GM21786 (cell line): Measurements from ENCODE around the gene ABL2.
"Not testable (repeated sequence)": the region's sequence is repeated elsewhere in the genome, so short reads cannot be mapped to it uniquely, and the experiment has no call there.

Experiments
- ATAC-seq: cut with Tn5 transposase; IDR thresholded peaks from one replicate; pipeline ENCODE4 v1.9.1; 2021; ENCODE audit not compliant: unreplicated experiment

ABL2 gene

DNA sequence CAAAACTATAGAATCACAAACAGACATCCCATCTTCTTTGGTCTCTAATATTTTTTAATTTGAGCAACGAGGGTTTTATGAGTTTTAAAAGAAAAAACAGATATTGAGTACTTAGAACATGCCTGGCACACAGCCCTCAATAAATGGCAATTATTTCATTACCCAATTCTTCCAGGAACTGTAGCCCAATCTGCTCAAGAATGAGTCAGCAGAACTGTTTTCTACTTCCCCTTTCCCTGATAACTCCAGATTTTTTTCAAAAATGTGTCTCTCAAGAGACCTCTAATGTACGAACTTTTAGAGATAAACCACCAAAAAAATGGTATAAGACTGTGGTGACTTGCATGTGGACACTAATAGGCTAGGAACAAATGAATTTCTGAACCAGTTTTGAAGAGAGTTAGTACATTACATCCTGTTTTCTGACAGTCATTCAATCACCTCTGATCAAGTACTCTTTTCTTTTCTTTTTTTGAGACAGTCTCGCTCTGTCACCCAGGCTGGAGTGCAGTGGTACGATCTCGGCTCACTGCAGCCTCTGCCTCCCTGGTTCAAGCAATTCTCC is 11.5 kb downstream of the ABL2 start:
- ATAC-seq: no peak

DNA sequence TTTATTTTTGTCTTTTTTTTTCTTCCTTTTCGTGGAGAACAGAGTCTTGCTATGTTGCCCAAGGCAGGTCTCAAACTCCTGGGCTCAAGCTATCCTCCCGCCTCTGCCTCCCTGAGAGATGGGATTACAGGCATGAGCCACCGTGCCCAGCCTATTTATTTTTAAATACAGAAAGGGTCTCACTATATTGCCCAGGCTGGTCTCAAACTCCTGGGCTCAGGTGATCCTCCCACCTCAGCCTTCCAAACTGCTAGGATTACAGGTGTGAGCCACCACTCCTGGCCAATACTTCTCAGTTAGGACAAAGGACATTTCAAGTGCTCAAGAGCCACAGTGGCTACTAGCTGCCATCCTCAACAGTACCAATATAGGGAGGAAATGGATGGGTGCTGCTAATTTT is 16.2 kb downstream of the ABL2 start:
- not testable (repeated sequence) for ATAC-seq

DNA sequence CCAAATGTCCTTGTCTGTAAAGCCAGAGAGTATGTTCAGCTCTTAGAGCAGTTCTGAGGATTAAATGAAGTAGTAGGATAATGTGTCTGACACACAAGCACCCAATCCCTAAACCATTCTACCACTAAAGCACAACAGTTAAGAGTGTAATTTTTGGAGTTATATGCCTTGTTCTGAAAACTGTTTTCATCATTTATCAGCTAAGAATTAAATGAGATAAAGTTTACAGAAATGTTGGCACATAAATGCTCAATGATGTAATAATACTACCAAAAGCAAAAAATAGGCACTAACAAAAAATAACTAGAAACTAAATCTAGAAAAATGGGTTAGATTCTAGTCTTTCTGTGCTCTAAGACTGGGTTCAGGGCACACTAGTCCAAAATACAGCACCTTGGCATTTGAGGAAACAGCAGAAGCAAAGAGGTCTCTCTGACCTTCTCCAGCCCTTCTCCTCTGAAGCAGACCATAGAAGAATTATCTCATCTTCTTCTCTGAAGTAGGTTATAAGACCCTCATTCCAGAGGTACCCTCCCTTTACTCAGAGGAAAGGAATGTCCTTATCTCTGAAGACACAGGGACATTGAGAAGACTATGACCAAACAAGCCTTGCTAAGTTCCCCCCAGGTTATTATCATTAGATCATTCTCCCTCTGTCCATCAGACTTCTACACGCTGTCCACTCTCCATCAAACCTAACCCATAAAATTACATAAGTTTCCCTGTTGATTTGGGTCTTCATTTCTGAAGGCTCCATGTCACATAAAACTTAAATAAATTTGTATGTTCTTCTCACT is 20.6 kb downstream of the ABL2 start:
- ATAC-seq: no peak

DNA sequence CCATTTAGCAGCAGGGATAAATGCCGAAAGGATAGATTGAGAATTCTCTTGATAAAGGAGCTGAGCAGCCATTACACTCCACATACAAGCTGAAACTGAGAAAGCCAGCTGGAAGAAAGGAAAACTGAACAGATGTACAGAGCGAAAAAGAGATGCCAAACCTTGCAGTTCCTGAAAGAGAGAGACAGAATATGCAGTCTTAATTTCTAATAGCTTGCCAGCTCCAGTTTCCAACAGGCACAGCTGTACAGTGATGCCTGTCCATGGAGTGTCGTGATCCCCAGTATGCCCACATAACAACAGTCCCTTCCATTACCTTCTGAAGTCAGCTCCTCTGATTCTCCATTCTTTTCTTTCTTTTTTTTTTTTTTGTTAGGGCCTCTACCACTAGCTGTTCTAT is 22.7 kb downstream of the ABL2 start:
- ATAC-seq: no peak

DNA sequence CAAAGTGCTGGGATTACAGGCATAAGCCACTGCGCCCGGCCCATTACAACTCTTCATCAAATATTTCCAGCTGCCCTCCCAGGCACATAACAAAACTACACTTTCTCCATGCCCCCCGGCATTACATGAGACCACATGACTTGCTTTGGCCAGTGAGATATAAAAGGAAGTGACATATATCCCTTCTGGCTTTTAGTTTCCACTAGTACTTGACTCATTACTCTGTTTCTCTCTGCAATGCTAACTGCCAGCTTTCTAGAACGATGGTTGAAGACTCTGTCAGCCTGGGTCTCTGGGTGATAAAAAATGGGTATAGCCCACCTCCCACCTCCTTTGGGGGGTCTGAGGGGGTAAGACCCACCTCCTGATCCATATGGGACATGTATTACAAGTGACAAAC is 24.2 kb downstream of the ABL2 start:
- ATAC-seq: no peak

DNA sequence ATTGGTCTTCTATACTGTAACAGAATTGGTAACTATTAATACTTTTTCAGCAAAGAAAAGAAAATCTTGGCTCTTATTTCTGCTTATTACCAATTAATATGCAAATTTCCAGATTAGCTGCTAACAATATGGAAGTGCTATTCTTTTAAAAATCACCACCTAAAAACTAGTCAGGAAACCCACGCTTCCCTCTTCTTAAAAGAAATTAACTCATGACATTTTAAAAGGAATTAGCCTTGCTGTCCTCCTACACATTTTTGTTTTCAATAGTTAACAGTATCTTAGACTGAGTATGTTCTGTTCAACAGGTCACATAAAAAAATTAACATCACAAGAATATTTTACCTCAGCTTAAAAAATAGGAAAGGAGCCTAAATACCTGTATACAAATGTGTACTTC is 27.3 kb downstream of the ABL2 start:
- ATAC-seq: no peak

DNA sequence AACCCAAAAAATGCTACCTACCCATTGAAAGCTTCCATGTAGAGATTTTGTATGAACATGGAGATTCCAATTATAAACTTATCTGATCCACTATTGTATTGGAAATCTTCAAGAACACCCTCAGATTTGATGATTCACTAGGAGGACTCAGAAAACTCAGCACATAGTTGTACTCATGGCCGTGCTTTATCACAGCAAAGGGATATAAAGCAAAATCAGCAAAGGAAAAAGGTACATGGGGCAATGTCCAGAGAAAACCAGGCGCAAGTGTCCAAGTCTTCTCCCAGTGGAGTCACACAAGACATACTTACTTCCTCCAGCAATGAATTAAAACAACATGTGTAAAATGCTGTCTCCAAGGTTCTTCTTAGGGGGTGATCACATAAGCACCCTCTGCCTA is 28.9 kb downstream of the ABL2 start:
- no peak for ATAC-seq

DNA sequence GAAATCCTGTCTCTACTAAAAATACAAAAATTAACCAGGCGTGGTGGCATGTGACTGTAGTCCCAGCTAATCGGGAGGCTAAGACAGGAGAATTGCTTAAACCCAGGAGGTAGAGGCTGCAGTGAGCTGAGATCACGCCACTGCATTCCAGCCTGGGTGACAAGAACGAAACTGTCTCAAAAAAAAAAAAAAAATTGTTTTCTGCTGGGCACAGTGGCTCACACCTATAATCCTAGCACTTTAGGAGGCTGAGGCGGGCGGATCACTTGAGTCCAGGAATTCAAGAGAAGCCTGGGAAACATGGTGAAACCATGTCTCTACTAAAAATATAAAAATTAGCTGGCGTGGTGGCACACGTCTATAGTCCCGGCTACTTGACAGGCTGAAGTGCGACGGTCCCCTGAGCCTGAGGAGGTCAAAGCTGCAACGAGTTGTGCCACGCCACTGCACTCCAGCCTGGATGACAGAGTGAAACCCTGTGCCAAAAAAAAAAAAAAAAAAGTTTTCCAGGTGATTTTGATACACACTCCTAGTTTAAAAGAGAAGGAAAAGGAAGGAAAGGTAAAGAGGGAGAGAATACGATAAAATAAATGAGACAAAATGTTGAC is 31.7 kb downstream of the ABL2 start:
- no peak for ATAC-seq

DNA sequence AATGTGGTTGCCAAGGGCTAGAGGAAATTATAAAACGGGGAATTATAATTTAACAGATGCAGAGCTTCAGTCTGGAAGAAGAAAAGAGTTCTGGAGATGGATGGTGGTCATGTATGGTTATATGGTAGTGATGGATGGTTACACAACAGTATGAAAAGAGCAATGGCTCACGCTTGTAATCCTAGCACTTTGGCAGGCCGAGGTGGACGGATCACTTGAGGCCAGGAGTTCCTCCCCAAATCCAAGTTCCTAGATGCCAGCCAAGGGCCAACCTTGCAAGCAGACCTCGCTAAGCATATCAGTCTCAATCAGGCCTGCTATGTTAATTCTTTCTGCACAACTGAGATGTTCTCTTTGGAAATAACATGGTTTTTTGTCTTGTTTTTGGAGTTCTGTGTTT is 33.6 kb downstream of the ABL2 start:
- not testable (repeated sequence) for ATAC-seq

DNA sequence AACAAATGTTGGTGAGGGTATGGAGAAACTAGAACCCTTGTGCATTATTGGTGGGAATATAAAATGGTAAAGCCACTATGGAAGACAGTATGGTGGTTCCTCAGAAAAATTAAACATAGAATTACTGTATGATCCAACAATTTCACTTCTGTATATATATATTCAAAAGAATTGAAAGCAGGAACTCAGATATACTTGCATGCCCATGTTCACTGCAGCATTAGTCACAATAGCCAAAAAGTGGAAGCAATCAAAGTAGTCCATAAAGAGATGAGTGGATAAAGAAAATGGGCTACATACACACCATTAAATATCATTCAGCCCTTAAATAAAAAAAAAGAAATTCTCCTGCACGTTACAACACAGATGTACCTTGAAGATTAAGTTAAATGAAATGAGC is 34.1 kb downstream of the ABL2 start:
- no peak for ATAC-seq

DNA sequence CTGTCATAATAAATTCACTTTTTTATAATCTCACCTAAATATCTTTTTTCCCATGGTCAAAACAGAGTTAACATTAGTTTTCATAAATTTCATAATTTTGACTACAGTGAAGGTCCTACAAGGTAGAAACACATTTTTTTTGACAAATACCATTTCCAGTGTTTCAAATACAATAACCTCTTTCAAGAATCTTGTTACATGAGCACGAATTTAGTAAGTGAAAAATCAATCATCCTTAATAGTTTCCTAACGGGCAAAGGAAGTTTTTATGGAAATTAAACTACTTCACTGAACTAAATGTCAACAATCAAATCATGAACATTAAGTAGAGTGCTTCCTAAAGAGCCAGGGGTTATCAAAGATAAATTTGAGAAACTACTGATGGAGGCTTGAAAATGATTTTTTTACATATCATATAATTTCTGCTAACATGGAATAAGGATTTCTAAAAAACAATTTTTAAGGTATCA is 35.4 kb downstream of the ABL2 start:
- no peak for ATAC-seq

DNA sequence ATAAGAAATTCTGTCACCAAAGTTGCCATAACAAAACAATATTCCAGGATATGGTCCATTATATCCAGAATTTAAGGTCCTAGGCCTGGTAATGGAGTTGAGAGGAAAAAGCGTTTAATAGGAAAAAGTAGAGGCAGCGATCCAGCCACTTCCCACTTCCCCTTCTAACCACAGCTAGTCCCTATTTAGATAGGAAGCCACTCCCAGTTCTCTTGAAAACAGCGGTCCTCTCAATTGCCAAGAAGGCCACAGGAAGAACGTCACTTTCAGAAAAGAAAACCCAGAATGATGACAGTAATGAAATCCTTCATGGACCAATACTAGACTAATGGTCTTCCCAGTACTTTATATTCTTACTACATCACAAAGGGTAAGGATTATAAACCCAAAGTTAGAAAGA is 38.6 kb downstream of the ABL2 start:
- ATAC-seq: no peak

DNA sequence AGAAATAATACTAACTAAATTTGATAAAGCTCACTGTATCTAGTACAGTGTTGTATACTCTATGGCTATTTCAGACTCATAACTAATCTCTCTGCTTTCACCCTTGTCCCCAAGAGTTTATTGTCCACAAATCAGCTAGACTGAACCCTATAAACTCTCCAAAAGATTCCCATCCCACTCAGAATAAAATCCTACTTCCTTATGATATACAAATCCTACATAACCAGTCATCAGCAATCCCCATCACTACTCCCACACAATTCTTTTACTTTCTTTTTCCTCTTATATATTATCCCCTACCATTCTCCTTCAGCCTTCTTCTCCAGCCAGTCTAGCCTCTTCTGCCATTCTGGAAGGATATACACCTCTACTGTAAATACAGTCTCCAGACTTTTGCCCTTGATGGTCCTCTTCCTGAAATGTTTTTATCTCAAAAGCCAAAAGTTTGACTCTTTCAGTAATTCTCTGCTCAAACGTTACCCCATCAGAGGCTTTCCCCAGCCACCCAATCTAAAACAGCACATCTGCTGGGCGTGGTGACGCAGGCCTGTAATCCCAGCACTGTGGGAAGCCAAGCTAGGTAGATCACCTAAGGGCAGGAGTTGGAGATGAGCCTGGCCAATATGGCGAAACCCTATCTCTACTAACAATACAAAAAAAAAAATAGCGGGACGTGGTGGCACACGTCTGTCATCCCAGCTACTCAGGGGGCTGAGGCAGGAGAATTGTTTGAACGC is 41.6 kb downstream of the ABL2 start:
- no peak for ATAC-seq

DNA sequence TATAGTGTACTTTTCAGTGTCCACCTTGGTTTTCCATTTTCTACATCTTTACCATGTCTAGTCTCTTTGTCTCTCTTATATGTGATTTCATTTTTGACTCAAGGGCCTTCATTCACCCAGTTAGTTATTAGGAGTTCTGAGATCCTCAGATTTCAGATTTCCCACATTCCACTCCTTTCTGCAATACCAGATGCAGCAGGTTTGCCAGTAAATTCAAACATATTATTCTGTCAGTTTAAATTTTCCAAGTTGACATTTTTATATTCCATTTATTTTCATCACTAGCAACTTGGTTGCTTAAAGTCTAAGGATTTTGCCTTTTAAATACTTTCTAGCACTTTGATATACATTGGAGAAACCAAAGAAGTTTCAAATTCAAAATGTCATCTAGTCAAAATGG is 42.4 kb downstream of the ABL2 start:
- ATAC-seq: no peak

DNA sequence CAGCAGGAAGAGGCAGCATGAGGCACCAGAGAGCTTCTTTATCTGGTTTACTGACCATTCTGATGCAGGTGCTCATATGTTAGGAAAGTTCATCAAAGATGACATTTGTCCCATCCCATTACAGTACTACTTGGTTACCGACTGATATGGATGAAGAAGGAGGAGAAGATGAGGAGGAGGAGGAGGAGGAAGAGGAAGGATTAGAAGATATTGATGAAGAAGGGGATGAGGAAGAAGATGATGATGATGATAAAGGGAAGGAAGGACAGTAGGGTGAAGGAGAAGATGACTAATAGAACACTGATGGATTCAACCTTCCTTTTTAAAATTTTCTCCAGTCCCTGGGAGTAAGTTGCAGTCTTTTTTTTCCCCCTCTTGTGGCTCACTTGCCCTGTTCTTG is 45.1 kb downstream of the ABL2 start:
- ATAC-seq: no peak

DNA sequence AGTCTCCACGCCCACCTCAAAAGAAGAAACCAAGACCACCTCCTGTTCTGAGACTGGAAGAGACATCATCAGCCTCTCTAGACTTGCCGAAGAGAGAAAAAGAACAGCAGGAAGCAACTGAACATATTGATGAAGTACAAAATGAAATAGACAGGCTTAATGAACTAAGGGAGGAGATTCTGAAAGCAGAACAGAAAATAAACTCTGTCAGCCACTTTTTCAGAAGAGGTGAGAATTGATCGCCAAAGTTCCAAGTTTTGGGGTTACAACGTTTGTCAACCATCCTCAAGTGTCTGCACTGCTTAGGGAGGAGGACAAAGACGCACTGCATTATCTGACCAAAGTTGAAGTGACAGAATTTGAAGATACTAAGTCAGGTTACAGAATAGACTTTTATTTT is 45.6 kb downstream of the ABL2 start:
- ATAC-seq: no peak

DNA sequence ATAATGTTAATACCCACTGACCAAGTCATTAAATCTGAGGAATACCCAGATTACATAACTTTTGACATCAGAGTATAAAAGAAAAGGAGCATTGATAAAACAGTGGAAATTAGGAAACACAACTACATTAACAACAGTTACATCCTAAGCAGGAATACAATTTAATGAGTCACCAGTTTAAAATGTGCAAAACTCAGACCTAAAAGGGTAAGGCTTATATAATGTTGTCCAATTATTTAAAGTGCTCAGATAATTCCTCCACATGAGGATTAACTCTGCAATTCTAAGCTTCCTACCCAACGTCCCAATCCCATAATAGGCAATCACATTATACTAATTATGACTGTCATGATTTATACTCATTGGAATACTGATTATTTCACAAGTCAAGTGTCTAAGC is 50.5 kb downstream of the ABL2 start:
- no peak for ATAC-seq

DNA sequence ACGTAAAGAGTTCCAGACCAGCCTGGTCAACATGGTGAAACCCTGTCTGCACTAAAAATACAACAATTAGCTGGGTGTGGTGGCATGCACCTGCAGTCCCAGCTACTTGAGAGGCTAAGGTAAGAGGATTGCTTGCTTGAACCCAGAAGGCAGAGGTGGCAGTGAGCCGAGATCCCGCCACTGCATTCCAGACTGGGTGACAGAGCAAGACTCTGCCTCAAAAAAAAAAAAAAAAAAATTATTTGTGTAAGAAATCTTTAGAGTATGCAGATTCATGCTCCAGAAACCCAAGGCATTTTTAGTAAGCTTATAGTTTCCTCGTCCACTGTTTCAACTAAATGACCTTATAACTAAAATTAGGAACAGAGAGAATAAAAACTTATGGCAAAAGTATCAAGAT is 51.3 kb downstream of the ABL2 start:
- ATAC-seq: no peak

DNA sequence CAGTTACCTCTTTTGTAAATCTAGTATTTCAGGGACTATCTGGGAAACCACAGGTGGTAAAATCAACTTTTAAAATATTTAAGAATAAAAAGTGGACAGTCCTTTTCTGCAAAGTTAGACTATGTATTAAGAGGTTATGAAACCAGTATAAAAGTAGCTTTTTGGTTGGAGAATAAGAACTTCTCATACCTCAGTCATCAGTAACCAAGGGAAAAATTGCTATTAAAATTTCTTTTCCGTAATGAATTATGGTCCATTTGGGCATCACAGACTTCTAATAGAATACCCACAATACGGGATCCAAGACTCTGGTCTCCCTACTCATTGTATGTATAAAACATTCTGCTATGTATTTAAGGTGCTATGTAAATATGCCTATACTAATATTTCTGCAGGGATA is 51.9 kb downstream of the ABL2 start:
- ATAC-seq: no peak

DNA sequence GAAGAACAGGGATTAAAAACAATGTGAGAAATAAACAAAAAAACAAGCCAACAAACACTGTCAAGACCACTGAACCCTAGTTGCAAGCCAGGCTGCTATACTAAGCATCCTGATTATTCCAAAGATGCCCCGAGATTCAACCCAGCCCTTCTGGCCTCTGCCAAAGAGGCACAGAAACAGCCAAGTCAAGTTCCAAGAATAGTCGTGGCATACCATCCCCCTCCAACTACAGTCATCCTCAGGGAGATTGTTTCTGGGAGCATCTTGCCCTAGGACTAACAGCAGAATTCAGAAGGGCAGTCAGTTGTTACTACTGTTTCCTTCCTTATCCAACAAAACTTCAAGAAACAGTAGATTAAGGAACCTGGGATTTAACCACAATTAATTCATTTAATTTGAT is 52.3 kb downstream of the ABL2 start:
- no peak for ATAC-seq

DNA sequence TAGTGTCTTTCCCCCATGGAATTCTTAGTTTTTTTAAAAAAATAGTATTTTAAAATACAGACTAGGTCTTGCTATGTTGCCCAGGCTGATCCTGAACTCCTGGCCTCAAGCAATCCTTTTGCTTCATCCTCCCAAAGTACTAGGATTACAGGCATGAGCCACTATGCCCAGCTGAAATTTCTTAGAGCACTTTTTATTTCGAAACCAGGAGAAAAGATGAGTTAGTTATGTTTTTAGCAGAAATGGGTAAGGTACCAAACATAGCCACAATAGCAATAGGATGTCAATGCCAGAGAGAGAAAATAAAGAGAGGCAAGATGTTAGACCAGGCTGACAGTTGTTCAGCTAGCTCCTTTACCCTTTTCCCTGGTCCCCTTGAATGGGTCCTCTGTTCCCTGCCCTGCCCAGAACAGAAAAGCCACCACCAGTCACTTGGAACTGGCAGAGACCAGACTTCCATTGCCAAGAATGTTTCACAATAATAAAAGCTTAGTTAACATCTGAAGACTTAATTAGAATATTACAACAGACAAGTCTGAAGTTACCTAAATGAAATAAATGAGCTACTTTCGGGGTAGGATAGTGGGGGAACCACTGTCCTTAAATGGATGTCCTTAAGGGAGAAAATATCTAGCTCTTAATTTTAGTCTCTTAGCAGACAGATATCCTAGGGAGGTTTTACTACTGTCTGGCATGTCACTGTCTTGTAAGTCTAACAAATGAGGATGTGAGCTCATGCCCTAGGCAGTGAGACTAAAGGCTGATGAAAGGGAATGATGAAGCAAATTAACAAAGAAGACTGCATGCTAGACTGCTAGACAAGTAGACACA is 54.3 kb downstream of the ABL2 start:
- ATAC-seq: no peak
